ENCODE data around the gene CLMN.

The CLMN gene

GRCh38 chr14:95330591-95331370, 11.1 kb upstream of the CLMN start:
- DNase-seq (ENCODE audit: low read depth): no peak
- TF ChIP-seq CTCF (IDR thresholded peaks at IDR 0.05; ENCODE audit: insufficient read depth, low read depth, low read length, missing control alignments): no peak

GRCh38 chr14:95329941-95330340, 10.2 kb upstream of the CLMN start:
- no peak for TF ChIP-seq CTCF (IDR thresholded peaks at IDR 0.05; ENCODE audit: insufficient read depth, low read depth, low read length, missing control alignments)
- no peak for DNase-seq (ENCODE audit: low read depth)
- no peak overlapping the region for H3K4me3 ChIP-seq (ENCODE audit: low read depth, low read length)

More at GRCh38 chr14:95330591-95331370, 11.1 kb upstream of the CLMN start:
- no peak overlapping the region for H3K4me3 ChIP-seq (ENCODE audit: low read depth, low read length)

GRCh38 chr14:95328729-95329503, 9.2 kb upstream of the CLMN start:
- no peak for TF ChIP-seq CTCF (IDR thresholded peaks at IDR 0.05; ENCODE audit: insufficient read depth, low read depth, low read length, missing control alignments)
- no peak overlapping the region for H3K4me3 ChIP-seq (ENCODE audit: low read depth, low read length)
- DNase-seq (ENCODE audit: low read depth): no peak

GRCh38 chr14:95327558-95328374, 8.1 kb upstream of the CLMN start:
- no peak for TF ChIP-seq CTCF (IDR thresholded peaks at IDR 0.05; ENCODE audit: insufficient read depth, low read depth, low read length, missing control alignments)
- peak overlapping the region; percentile 28 for H3K4me3 ChIP-seq (ENCODE audit: low read depth, low read length)
- DNase-seq (ENCODE audit: low read depth): peak; percentile 95

GRCh38 chr14:95326987-95327386, 7.3 kb upstream of the CLMN start:
- no peak overlapping the region; the same call in 1 of the 2 replicates for H3K4me3 ChIP-seq (ENCODE audit: low read depth, low read length)
- TF ChIP-seq CTCF (IDR thresholded peaks at IDR 0.05; ENCODE audit: insufficient read depth, low read depth, low read length, missing control alignments): no peak
- DNase-seq (ENCODE audit: low read depth): peak; percentile 72

- TF ChIP-seq CTCF (IDR thresholded peaks at IDR 0.05; ENCODE audit: insufficient read depth, low read depth, low read length, missing control alignments): no peak
- H3K4me3 ChIP-seq (ENCODE audit: low read depth, low read length): no peak overlapping the region
- no peak for DNase-seq (ENCODE audit: low read depth)
Measured at GRCh38 chr14:95323917-95324316, 4.2 kb upstream of the CLMN start.
